Cortex of kidney (tissue), 1 donor: ENCODE measurements around the gene TSPAN5.

Experiments
- DNase-seq: peaks from one replicate; lab custom pipeline; 2025; lab: John Stamatoyannopoulos, UW

TSPAN5 gene

DNA sequence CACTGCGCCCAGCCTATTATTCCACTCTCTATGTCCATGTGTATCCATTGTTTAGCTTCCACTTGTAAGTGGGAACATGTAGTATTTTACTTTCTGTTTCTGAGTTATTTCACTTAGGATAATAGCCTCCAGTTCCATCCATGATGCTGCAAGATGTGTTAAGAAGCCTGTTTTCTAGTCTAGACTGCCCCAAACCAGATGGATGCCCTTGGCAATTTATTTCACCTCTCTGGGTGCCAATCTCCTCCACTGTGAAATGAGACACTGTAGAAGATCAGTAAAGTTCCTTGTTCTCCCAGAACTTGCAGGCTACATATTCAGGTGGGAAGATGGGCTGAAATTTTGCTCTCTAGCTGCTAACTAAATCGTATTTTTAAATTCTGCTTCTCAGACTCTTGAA lies 72.8 kb downstream of the TSPAN5 start:
- DNase-seq, result no peak

DNA sequence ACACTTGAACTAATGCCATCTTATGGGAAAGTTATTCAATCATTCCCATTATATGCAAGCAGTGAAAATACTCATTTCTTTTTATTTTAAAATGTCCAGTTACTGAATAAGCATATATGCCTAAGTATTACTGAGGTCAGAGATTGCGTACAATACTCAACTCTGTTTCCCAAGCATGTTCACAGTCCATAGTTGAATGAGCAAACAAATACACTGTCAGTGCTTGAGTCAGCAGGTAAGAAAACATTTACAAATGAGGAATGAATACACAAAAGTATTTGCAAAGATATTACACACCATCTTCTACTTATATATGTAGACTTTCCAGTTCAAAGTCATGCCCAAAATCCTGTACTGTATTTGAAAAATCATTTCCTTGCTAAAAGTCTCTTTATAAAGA lies 74.1 kb downstream of the TSPAN5 start:
- DNase-seq, result no peak

DNA sequence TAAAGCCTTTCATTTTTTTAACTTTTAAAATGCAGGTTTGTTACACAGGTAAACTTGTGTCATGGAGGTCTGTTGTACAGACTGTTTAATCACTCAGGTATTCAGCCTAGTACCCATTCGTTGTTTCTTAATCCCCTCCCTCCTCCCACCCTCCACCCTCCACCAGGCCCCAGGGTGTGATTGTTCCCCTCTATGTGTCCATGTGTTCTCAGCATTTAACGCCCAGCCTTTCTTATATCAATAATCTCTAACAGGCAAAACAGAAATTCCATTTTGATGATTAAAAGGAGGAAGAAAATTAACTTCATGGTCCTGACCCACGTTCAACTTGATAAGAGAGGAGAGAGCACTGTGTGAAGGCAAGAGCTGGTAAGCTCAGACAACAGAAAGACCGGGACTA lies 75.1 kb downstream of the TSPAN5 start:
- no peak for DNase-seq

DNA sequence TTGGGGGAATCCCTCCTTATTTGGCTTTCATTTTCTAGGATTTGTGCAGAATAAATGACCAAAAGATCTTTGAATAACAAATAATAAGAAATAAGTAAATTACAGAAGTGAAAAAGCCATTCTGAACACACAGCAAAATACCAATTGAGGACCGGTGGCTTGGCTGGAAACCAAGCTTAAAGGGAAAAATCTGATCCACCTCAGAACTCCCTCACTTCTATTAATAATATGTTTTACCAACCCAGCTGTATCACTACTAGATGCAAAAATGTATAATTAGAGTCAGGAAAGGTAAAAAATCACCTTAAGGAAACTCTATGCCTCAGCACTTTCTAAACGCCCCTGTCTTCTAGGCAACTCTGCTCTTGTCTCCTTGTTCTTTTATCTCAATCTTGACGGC lies 77.3 kb downstream of the TSPAN5 start:
- no peak for DNase-seq

DNA sequence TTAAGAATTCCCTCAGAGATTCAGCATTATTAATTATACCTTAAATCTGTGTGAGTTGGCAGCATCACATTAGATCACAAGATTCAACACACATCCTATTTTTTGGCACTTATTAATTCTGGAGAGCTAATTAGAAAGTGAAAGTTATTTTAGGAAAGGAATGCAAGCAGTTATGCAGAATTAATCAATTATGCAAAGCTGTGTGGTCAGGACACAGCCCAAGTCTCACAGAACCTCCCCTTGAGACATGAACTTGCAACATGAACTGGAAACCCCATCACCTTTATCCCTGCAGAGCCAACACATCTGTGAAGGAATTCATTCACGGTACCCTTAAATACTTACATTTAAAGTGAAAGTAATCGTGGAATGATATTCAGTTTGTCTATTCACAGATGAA lies 80.5 kb downstream of the TSPAN5 start:
- no peak for DNase-seq

DNA sequence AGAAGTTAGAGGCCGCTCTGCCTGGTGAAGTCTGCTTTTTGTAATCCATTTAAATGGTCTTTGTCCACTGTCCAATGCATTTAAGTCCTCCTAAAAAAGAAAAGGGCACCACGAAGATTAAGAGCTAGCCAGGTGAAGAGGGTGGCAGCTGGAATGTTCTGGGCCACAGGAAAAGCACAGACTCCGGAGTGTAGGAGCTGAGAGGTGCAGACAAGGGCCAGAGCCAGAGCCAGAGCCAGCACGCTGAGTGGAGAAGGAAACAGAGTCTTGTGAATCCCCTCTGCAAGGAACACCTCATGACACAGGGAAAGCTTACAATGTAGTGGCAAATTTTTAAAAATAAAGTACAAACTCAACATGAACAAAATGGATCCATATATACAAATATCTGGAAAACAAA lies 83.6 kb downstream of the TSPAN5 start:
- no peak for DNase-seq

DNA sequence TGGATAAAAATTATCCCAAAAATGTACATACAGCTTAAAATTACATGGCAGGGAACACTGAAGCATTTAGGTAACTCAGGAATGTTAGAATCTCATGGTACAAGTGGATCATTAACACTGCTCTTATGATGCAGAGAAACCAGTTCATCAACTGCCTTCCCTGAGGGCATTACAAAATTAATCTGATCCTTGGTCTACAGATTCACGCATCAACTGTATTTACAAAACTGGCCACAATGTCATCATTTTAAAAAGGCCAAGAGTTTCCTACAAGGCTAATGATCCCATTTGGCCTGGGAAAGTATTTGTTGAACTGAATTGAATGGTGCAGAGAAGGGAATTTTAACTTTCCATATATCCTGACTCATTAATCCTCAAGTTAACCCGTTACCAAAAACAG lies 84.6 kb downstream of the TSPAN5 start:
- no peak for DNase-seq

DNA sequence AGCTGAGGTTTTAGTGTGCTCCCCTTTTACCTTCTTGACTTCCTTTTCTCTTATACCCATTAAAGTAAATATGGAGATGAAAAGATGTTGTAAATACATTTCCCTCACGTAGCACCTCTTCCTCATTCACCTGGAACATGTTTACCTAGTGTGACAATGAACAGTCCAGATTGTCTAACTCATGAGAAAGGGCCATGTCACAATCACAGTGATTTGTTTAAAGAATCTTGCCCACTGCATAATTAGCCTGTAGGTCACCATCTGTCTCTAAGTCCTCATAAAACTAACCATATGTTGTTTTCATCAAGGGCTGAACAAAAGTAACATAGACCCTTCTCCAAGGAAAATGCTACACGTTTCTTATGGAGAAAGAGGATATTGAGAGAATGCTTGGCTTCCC lies 85.7 kb downstream of the TSPAN5 start:
- no peak for DNase-seq

DNA sequence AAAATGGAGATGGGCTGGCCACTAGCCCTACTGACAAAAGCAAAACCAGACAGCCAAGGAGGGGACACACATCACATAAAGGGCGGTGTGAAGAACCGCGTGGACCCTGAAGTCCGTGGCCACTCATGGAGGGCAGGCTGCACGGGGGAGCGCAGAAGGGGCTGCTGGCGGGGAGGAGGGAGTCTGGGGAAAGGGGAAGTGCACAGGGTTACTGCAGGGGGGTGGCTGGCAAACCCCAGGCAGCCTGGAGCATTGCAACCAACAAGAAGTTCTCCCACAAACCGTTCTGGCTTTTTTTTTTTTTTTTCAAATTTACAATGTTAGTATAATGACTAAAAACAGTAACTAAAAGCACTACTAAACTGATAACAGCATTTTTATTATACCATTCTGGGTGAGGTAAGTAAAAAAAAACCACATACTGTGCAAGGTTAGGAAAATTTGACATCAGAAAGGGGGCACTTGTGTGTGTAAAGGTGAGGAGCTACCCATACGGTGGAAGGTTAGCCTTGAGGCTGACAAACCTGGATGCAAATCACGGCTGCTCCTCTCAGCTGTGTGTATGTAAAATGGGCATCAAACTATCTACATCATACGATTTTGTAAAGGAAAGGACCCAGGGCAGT lies 87.1 kb downstream of the TSPAN5 start:
- no peak for DNase-seq

DNA sequence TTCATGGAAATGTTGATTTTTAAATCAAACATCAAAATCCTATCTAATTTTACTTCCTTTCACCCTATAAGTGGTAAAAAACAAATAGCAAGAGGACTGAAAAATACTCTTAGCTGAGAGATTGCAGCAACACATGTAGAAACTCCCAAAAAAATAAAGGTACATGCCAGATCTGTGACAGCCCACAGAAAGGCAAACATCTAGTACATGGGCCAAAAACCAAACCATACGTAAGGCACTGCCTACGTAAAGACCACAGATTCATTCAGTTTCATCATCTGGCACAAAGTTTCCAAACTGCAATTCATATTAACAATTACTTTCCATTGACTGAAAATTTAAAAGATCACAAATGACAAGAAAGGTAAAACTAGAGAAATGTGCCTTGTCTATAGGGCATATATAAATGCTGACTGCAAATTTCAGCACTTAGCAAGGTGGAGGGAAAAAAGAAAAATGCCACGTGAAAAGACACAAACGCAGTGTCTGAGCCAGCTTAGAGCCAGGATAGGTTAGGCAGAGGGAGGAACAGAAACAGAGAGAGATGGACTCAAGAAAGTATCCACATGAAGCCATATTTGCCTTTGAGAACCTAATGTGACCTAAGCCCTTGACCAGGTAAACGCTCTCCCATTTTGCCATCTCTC lies 88.1 kb downstream of the TSPAN5 start:
- DNase-seq, result no peak

DNA sequence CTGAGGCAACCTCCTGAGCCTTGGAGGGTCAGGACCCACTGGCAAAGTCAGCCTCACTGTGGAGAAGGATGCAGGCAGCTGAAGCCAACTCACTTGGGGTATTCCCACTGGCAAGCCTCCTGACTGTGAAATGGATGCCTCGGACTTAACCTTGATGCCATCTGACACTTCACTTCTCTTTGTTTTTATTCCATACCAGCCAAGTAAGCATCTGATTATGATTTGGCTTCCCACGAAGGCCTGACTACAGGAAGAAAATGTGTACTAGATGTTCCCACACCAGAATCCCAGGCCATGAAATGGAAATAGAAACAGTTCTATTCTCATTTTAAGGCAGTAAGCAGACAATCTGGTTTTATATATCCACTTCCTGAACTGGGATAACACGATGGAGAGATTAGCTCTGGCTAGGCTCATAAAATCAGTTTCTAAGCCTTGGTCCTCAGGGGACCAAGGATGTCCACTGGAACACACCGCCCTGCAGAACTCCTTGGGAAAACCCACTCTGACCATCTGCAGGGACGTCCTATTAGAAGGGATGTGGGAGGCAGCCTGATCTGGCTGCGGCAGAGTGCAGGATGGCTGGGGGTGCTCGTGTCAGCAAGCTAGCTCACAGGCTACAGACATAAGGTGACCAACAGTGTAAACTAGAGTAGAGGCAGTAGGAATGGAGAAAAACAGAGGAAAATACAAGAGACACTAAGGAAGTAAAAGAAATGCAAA lies 89.3 kb downstream of the TSPAN5 start:
- no peak for DNase-seq

DNA sequence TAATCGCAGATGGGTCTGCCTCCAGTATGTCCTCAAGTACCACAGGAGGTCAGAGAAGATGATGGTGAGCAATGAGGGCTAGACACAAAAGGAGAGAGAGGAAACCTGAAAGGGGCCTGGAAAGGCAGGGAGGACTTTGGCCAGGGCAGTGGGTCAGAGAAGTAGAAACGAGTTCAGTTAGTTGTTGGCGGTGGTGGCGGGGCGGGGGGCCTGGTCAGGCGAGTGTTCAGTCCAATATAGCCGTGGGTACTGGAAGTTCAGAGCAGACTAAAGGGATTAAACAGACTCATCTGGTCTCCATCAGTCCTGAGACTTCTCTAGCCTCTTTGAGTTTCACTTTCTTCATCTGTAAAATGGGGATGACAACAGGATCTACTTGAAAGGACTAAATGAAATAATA lies 90.8 kb downstream of the TSPAN5 start:
- DNase-seq, result no peak

DNA sequence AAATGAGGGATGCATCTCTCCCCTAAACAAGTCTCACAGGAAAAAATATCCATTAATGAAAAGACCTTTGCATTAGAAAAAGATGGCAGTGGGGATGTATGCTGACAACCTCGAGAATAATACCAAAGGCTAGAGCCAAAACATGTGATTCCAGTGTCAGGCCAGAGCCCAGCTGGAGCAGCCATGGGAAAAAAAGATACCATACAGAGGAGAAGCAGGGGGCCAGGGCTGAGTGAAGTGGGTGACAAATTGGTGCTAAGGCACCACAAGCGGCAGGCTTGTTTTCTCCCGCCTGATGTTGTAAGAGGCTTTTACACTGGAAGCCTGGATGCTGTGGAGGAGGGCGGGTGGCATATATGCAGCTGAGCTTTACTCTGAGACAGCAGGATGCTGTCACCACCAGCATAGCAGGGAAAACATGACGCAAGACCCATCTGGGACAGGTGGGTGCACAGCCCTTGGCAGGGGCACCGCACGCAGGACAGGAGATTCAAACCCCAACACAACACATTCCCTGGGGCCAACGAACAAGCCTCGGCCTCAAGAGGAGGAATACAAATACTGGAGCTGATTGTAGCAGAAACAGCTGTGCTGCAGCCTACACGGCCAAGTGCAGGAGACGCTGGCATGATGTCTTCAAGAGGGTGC lies 91.9 kb downstream of the TSPAN5 start:
- DNase-seq, result no peak

DNA sequence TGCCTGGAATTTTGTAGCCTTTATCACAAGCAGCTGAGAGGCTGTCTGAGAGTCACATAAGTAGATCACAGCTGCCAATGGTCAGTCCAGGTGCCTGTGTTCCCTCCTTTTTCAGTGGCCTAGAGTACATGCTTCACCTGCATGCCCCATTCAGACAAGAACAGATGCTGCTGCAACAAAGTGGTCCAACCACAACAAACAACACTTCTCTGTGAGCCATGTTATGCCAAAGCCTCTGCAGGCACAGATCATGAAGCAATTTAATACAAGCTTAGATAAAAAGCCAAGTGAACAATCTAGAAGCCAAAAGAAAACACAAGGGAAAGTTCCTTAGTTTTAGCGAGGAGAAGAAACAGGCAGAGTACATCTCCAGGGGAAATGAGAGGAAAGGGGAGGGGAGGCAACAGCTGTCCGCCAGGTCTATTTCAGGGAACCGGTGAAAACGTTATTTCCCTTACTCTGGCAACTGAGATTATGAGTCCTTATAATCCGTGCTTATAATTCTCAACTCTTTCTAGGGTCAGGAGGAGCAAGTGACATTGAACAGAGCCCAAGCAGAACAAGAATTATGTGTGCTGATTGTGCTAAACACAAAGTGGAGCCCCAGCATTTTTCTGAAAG lies 92.6 kb downstream of the TSPAN5 start:
- DNase-seq, result no peak

DNA sequence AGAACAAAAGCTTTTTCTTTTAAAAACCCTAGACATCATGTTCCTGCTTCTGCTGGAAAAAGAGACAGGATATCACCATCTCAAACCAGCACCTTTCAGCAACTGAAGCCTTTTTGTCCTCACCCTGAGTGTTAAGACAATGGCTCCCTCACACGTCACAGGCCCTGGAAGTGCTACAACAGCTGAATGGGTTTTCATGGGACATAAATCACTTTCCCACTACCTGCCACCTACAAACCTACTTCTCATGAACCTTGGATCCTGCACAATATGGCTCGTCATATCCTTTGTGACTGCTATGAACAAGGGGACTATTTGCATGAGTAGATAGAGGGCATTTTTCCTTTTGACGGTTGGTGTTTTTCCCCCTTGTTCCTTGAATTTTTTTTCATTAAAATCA lies 93.6 kb downstream of the TSPAN5 start:
- DNase-seq, result no peak

DNA sequence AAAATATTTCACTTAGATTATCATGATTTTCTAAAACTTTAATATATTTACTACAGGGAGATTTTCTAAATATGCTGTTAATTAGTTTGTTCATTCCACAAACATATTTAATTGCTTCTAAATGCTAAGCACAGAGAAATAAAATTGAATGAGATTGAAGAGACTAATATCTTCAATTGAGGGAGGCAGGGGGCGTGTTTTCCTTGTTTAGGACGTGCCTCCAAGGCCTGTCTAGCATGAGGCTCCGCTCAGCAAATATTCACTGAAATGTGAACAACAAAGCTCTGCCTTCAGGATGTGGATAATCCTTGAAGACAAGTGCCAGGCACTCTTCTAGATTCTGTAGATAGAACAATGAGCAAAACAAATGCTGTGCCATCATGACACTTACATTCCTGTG lies 98.1 kb downstream of the TSPAN5 start:
- DNase-seq, result no peak

DNA sequence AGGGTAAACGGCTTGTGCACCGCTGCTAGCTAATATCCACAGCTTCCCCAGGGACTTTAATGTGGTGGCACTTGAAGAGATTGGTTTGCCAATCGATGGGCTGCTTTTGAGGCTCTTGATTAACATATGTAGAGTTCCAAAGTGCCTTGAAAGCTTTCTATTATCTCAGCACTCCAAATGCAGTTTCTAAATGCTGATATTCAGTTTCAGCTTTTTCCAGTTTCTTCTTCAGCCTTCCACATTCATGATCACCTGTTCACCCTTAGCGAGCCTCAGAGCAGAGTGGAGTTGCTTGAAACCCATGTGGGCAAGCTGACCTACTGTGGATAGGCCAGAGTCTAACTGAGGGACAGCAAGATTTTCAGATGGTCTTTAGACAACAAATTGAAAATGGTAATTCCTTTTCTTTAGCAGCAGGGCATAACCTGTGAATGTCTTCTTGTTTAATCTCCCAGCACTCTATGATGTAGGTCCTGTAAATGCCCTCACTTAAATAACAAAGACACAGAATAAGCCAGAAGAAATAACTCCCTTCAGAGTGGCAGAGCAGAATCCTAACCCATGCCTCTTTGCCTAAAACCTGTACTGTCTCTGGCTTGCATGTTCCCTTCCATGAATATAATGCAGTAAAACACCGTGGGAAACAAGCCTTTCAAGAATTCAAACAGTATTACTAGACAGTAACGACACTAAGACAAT lies 99.8 kb downstream of the TSPAN5 start:
- DNase-seq, result no peak

DNA sequence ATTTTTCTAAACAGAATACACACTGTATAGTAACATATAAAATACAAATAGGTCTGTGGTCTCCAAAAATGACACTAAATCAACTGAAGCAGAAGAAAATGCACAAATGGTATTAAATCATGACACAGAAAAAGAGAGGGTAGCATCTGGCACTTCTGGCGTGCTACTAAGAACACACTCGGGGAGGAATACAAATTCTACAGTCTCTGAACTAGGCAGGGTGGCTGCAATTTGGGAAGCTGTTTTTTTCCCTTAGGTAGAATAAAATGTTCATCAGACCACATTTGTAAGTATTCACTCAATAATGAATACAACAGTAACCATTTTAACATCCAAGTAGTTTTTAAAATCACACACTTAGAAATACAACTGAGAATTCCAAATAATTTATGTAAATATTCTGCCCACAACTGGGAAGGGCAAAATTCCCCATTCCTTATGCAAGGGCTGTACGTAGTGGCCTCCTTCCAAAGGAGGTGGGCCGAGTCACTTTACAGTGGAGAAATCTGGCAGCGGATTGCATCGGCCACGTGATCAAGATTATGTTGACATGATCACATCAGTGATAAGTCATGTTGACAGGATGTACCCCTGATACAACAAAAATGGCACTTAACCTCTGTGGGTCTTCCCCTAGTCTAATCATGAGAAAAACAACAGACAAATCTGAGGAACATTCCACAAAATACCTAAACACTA lies 101.1 kb downstream of the TSPAN5 start:
- no peak for DNase-seq

DNA sequence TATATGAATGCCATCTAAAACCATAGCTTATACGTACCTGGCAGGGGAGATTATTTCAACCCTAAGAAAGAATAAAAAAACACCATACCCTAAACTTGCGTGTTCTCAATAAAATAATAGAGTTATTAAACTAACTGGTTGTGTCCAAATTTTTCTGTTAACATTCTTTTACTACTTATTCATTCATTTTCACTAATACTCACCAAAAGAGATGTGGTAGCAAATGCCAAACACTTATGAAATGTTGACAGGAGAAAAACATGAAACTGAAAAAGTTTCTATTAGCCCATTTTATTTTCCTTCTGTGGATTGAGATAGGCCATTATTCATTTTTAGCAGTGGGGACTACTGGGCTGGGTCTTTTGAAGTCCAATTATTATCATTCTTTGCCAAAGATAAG lies 102.0 kb downstream of the TSPAN5 start:
- no peak for DNase-seq

DNA sequence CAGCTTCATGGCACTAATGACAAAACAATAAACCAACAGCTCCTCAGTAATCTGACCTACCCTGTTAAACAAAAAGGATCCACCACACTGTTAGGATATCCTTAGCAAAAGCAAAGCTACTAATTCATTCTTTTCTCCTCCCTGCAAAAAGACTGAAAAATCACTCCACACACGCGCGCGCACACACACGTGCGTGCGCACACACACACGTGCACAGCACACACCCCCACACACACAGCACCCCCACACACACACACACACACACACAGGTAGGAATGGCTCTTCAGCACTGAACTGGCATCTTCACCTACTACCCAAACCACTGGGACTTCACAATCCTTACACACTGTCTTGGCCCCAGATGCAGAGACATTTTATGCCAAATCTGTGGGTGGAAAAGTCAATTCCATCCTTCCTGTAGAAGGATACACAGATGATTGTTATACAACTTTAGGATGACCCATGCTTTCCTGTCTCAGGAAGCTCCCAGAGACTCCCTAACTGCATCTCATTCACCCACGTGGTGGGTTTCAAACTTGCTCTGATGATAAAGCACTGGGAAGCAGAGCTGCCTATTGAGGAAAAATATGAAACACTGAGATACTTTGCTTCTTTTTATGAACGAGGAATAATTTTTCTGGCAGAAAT lies 102.5 kb downstream of the TSPAN5 start:
- DNase-seq, result no peak
